Adrenal gland (tissue), 5 donors: Measurements from ENCODE around the gene FAM200C.

Experiments used
- POLR2A ChIP-seq, 2 donors: fragments of 450-650 bp; IDR thresholded peaks; one replicate each; pipeline ENCODE4 v1.6.1; 2017; ENCODE audit warnings: antibody characterized with exemption in 2 of 2, mild to moderate bottlenecking in 2 of 2, moderate library complexity in 1 of 2
- TF ChIP-seq, protein P1 (sequence below), 6 experiments: fragments of 450-650 bp in 4 of 6; fragments of 200-600 bp in 2 of 6; sonication (generic) in 1 of 6; IDR thresholded peaks; 1 replicate in 5 of 6; 2 replicates in 1 of 6; pipeline versions ENCODE4 v1.5.1 to v1.8.0; 2016 to 2021; ENCODE audit warnings: antibody characterized with exemption in 6 of 6, mild to moderate bottlenecking in 2 of 6, moderate library complexity in 1 of 6
- donor health status: DM: no; HTN: no; CAD: no.

- no peak for TF ChIP-seq POLR2A (IDR thresholded peaks at IDR 0.05)
- TF ChIP-seq, protein P1, sequence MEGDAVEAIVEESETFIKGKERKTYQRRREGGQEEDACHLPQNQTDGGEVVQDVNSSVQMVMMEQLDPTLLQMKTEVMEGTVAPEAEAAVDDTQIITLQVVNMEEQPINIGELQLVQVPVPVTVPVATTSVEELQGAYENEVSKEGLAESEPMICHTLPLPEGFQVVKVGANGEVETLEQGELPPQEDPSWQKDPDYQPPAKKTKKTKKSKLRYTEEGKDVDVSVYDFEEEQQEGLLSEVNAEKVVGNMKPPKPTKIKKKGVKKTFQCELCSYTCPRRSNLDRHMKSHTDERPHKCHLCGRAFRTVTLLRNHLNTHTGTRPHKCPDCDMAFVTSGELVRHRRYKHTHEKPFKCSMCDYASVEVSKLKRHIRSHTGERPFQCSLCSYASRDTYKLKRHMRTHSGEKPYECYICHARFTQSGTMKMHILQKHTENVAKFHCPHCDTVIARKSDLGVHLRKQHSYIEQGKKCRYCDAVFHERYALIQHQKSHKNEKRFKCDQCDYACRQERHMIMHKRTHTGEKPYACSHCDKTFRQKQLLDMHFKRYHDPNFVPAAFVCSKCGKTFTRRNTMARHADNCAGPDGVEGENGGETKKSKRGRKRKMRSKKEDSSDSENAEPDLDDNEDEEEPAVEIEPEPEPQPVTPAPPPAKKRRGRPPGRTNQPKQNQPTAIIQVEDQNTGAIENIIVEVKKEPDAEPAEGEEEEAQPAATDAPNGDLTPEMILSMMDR (IDR thresholded peaks at IDR 0.05): no peak
Measured at GRCh38 chr5:160437271-160437670, 37.4 kb upstream of the FAM200C start.
